ENCODE results near the gene TYW1B.

- TF ChIP-seq CTCF (conservative IDR thresholded peaks at IDR 0.05; ENCODE audit: low read depth, low read length) (no peak), EZH2 (IDR thresholded peaks at IDR 0.05; ENCODE audit: low read length, unreplicated experiment) (no peak), EZH2phosphoT487 (IDR thresholded peaks at IDR 0.05; ENCODE audit: borderline replicate concordance, low read length) (no peak)
These were observed 289.9 kb downstream of the TYW1B start for GRCh38 chr7:72538147-72538546.

Data from PC-3 (cell line).